ENCODE results near the gene ZNF512B. TPM values are rescaled to one million over a fixed set of nuclear protein-coding genes. Genes with fewer than 3 reads are reported as not detected.

The ZNF512B gene
- total RNA-seq, 2 experiments from 2014 or later: 19.3 to 21.4 TPM

Small RNA genes within 50 kb of the gene (microRNA-seq; reads per million reads assigned to microRNA genes)
- not detected for gene MIR1914 (ENCODE audit: borderline microRNAs expressed, borderline replicate concordance)
- gene MIR647 (ENCODE audit: borderline microRNAs expressed, borderline replicate concordance): 1.1 reads per million
- not detected for gene MIR941-1 (ENCODE audit: borderline microRNAs expressed, borderline replicate concordance)
- gene MIR941-2 (ENCODE audit: borderline microRNAs expressed, borderline replicate concordance): not detected
- not detected for gene MIR941-3 (ENCODE audit: borderline microRNAs expressed, borderline replicate concordance)
- gene MIR941-4 (ENCODE audit: borderline microRNAs expressed, borderline replicate concordance): not detected
- gene MIR941-5 (ENCODE audit: borderline microRNAs expressed, borderline replicate concordance): not detected

Other genes with a start within 250 kb of the ZNF512B start
- gene LIME1, start 233.3 kb downstream of the ZNF512B start, total RNA-seq: 100 to 1,000 TPM; 253 to 302 TPM
- 100 to 1,000 TPM; 105 to 129 TPM for gene SLC2A4RG, start 230.2 kb downstream of the ZNF512B start, total RNA-seq
- gene ZBTB46, start 138.7 kb downstream of the ZNF512B start, total RNA-seq: not detected
- gene ABHD16B, start 108.4 kb downstream of the ZNF512B start, total RNA-seq: not detected
- gene TPD52L2, start 104.7 kb downstream of the ZNF512B start, total RNA-seq: 10 to 100 TPM; 39.6 to 41.6 TPM
- gene DNAJC5, start 74.8 kb downstream of the ZNF512B start, total RNA-seq: 10 to 100 TPM; 54.0 to 58.7 TPM
- gene UCKL1, start 13.5 kb downstream of the ZNF512B start, total RNA-seq: 10 to 100 TPM; 37.8 to 41.0 TPM
- 10 to 100 TPM; 16.3 to 17.2 TPM for gene SAMD10, start 9.7 kb upstream of the ZNF512B start, total RNA-seq
- gene PRPF6, start 11.2 kb upstream of the ZNF512B start, total RNA-seq: 10 to 100 TPM; 67.1 to 70.8 TPM
- 1 to 10 TPM; 3.5 to 4.8 TPM for gene C20orf204, start 66.3 kb upstream of the ZNF512B start, total RNA-seq
- under 1 TPM; 0.10 to 0.15 TPM for gene SOX18, start 79.7 kb upstream of the ZNF512B start, total RNA-seq
- gene TCEA2, start 93.3 kb upstream of the ZNF512B start, total RNA-seq: 10 to 100 TPM; 47.6 to 57.9 TPM
- gene RGS19, start 109.6 kb upstream of the ZNF512B start, total RNA-seq: 100 to 1,000 TPM; 105 to 107 TPM
- 1 to 10 TPM; 1.6 TPM for gene OPRL1, start 110.2 kb upstream of the ZNF512B start, total RNA-seq
- gene LKAAEAR1, start 114.5 kb upstream of the ZNF512B start, total RNA-seq: under 1 TPM; 0.44 to 0.89 TPM
- not detected for gene NPBWR2, start 137.6 kb upstream of the ZNF512B start, total RNA-seq
- gene MYT1, start 194.5 kb upstream of the ZNF512B start, total RNA-seq: not detected